Bronchial epithelial cell (primary cell): ENCODE measurements around the gene ZNF79. TPM values are rescaled to one million over a fixed set of nuclear protein-coding genes. Genes with fewer than 3 reads are reported as not detected.

Experiments used
- DNase-seq: peaks from one replicate; pipeline ENCODE4 v3.0.0-alpha.2; 2010; ENCODE audit warnings: low read depth
- FAIRE-seq: peaks from 2 replicates; lab custom pipeline; 2011; peaks lifted over from hg19 to GRCh38; lab: Jason Lieb, UNC
- H3K27me3 ChIP-seq: 2 replicates; pipeline ENCODE4 v1.5.1; 2011; ENCODE audit warnings: low read length; ENCODE audit not compliant: control insufficient read depth, insufficient read depth
- H3K36me3 ChIP-seq: 2 replicates; pipeline ENCODE4 v1.5.1; 2011; ENCODE audit warnings: low read length; ENCODE audit not compliant: control insufficient read depth, insufficient read depth
- H3K4me3 ChIP-seq: 2 replicates; pipeline ENCODE4 v1.5.1; 2011; ENCODE audit warnings: mild to moderate bottlenecking, low read depth, low read length, control low read depth
- total RNA-seq: library from RNA; depleted of rRNA; stranded (reverse); fragments of >200 nt; gene quantifications from 2 replicates; pipeline ENCODE4 v1.2.1, GENCODE V29; 2014
- TF ChIP-seq, protein P1 (sequence below): IDR thresholded peaks from 2 replicates; pipeline ENCODE4 v1.5.1; 2011; ENCODE audit warnings: mild to moderate bottlenecking, moderate library complexity, low read length, control low read depth, inconsistent platforms; ENCODE audit not compliant: insufficient read depth, severe bottlenecking

Gene ZNF79
- total RNA-seq, 1 donor from 2014 or later, result 14.0 TPM

DNA sequence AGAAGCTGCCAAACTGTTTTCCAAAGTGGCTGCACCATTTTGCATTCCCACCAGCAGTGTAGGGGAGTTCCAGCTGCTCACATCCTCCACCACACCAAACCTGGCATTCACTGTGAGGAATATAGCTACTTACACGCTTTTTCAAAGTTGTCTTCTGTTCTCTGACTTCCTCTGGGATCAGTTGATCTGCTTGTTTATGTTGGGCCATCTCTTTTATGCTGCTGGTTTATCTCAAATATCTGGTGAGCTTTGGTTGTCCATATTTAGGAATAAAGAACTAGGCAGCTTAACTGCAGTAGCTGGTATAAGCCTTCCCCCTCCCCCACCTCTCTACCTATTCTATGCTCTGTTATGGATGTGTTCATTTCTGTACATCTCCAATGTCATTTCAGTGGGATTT is 8.5 kb upstream of the ZNF79 start:
- no peak for FAIRE-seq
- no peak for DNase-seq

DNA sequence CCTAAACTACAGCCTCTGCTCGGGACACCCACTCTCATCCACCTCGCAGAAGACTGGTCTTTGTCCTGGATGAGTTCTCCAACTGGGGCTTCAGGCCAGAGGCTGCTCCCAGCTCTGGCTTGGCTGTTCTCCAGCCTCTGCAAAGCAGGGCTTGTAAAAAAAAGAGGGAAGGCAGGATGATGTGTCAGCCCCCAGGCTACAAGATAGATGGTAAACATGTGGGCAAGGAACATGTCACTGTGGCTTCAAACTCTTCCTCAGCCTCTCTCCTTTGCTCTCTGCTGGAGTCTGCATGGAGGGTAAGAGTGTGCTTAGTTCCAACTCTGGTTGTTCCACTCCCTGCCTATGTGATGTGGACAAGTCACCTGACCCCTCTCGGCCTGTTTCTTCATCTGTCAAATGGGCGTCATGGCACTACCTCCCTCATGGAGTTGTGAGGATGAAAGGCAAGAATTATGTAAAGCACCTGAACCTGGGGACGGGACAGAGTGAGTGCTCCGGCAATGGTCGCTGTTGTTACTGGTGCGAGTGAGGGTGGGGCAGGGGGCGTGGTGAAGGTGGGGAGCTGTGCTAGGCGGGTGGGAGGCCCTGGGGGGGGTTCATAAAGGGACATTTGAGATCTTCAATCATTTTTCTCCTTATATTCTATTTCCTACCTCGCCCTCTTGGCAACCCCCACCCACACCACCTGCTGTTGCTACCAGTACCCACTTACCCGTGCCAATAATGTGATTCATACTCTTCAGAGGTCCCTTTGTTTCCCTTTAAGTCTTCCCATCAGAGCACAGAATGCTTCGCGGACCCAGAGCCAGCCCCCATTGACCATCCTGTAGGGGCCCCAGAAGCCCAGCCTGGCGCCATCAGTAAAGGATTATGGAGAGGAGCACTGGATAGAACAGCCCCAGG is 6.8 kb upstream of the ZNF79 start:
- TF ChIP-seq, protein P1, sequence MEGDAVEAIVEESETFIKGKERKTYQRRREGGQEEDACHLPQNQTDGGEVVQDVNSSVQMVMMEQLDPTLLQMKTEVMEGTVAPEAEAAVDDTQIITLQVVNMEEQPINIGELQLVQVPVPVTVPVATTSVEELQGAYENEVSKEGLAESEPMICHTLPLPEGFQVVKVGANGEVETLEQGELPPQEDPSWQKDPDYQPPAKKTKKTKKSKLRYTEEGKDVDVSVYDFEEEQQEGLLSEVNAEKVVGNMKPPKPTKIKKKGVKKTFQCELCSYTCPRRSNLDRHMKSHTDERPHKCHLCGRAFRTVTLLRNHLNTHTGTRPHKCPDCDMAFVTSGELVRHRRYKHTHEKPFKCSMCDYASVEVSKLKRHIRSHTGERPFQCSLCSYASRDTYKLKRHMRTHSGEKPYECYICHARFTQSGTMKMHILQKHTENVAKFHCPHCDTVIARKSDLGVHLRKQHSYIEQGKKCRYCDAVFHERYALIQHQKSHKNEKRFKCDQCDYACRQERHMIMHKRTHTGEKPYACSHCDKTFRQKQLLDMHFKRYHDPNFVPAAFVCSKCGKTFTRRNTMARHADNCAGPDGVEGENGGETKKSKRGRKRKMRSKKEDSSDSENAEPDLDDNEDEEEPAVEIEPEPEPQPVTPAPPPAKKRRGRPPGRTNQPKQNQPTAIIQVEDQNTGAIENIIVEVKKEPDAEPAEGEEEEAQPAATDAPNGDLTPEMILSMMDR, result no peak
- Histone ChIP-seq H3K36me3 (no peaks in the 10 kb centered on the region), H3K27me3 (no peaks in the 10 kb centered on the region), H3K4me3 (no peak overlapping the region)
- DNase-seq, result peak; percentile 91
- FAIRE-seq, result no peak

More for the DNA sequence above, 8.5 kb upstream of the ZNF79 start:
- TF ChIP-seq, protein P1, result no peak
- Histone ChIP-seq H3K36me3 (no peaks in the 10 kb centered on the region), H3K4me3 (no peak overlapping the region), H3K27me3 (no peaks in the 10 kb centered on the region)

DNA sequence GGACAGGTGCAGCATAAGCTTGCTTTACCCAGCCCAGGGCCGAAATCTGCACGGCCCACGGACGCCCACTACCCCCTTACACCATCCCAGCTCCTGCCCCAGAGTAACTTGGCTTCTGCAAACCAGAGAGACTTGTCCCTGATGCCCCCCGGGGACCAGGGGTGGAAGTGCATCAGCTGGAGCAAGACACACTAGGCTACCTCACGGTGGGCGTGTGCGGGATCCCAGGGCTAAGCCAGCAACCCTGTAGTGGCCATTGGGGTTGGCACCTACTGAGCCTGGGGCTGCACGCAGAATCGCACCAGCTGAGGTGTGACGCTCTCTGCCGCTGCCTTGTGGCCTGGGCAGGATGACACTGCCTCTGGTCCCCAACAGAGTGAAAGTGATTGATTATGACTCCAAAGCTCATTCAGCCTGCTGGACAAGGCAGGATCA is 6.1 kb upstream of the ZNF79 start:
- DNase-seq (no peak), FAIRE-seq (no peak)
- H3K4me3 ChIP-seq, result no peak overlapping the region
- H3K36me3 ChIP-seq, result no peaks in the 10 kb centered on the region
- TF ChIP-seq, protein P1, result no peak
- no peaks in the 10 kb centered on the region for H3K27me3 ChIP-seq

DNA sequence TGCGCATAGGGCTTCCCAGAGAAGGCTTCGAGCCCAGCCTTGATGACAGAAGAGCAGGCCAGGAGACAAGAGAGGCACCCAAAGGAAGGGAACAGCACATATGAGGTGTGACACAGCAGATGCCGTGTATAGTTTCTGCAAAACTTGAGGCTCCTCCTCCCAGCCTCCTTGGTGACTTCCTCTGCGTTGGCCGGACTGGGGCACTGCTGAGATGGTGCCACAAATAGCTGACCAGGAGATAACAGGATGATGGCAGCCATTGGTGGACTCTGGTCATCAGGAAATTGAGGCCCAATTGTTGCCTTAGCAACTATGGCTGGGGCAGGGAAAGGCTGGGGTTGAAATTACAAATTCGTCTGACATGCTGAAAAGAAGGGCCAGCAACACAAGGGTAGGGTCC is 4.8 kb upstream of the ZNF79 start:
- TF ChIP-seq, protein P1, result no peak
- FAIRE-seq (no peak), DNase-seq (no peak)
- H3K4me3 ChIP-seq, result no peak overlapping the region
- H3K36me3 ChIP-seq, result no peaks in the 10 kb centered on the region
- no peaks in the 10 kb centered on the region for H3K27me3 ChIP-seq

DNA sequence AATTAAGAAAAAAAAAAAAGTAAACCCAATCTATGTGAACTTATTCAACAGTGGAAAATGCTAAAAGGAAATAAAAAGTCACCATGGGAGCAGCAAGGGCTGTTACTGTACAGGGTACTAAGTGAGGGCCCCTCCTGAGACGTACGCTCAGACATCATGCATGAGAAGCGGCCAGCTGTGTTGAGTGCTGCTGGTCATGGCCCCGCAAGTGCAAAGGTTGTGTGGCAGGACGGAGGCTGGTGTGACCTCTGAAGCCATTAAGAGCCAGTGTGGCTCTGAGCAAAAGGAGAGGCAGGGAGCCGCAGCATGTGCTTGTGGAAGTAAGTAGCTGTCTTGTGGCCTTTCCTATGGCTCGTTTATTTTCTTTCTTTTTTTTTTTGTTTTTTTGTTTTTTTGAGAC is 3.1 kb upstream of the ZNF79 start:
- FAIRE-seq, result no peak

More for the DNA sequence above, 3.1 kb upstream of the ZNF79 start:
- no peaks in the 10 kb centered on the region for H3K27me3 ChIP-seq
- TF ChIP-seq, protein P1, result no peak
- no peak overlapping the region for H3K4me3 ChIP-seq
- H3K36me3 ChIP-seq, result no peaks in the 10 kb centered on the region
- no peak for DNase-seq
